Smooth muscle cell (in vitro differentiated cells): Measurements from ENCODE around the gene KCNMB4. TPM values are rescaled to one million over a fixed set of nuclear protein-coding genes. Genes with fewer than 3 reads are reported as not detected.

Experiments used
- DNase-seq: peaks from one replicate; lab custom pipeline; 2025; ENCODE audit not compliant: unreplicated experiment; lab: John Stamatoyannopoulos, UW
- H2AFZ ChIP-seq: fragments of 200-600 bp; sonication (generic); 2 replicates; pipeline ENCODE4 v1.6.0; 2016; ENCODE audit warnings: antibody characterized with exemption, low read depth, mild to moderate bottlenecking
- H3F3A ChIP-seq: fragments of 200-600 bp; sonication (generic); 2 replicates; pipeline ENCODE4 v1.6.0; 2017; ENCODE audit warnings: antibody characterized with exemption, low read depth
- H3K27ac ChIP-seq: fragments of 200-600 bp; sonication (generic); 2 replicates; pipeline ENCODE4 v1.5.1; 2016; ENCODE audit warnings: low read depth, mild to moderate bottlenecking
- H3K27me3 ChIP-seq: fragments of 200-600 bp; sonication (generic); 2 replicates; pipeline ENCODE4 v1.6.1; 2016; ENCODE audit warnings: low read depth, mild to moderate bottlenecking
- H3K36me3 ChIP-seq: fragments of 200-600 bp; sonication (generic); 2 replicates; pipeline ENCODE4 v1.5.1; 2016; ENCODE audit warnings: low read depth
- H3K4me1 ChIP-seq: fragments of 200-600 bp; sonication (generic); 2 replicates; pipeline ENCODE4 v1.5.1; 2016; ENCODE audit warnings: low read depth
- H3K4me2 ChIP-seq: fragments of 200-600 bp; sonication (generic); 2 replicates; pipeline ENCODE4 v1.6.0; 2016; ENCODE audit warnings: mild to moderate bottlenecking
- H3K4me3 ChIP-seq: fragments of 200-600 bp; sonication (generic); 2 replicates; pipeline ENCODE4 v1.5.1; 2016; ENCODE audit warnings: mild to moderate bottlenecking
- H3K79me2 ChIP-seq: fragments of 200-600 bp; sonication (generic); 2 replicates; pipeline ENCODE4 v1.6.0; 2016; ENCODE audit warnings: low read depth, mild to moderate bottlenecking
- H3K9ac ChIP-seq: fragments of 200-600 bp; sonication (generic); 2 replicates; pipeline ENCODE4 v1.6.0; 2016; ENCODE audit warnings: low read depth
- H3K9me3 ChIP-seq: fragments of 200-600 bp; sonication (generic); replicated peaks from 2 replicates; pipeline ENCODE4 v1.5.1; 2016; ENCODE audit warnings: low read depth
- H4K20me1 ChIP-seq: fragments of 200-600 bp; sonication (generic); 2 replicates; pipeline ENCODE4 v1.6.0; 2016; ENCODE audit warnings: low read depth
- WGBS: methylation state at CpG from one replicate; pipeline ENCODE4 v1.1.7; 2016; ENCODE audit warnings: low lambda C conversion rate; 5-methylcytosine and 5-hydroxymethylcytosine counted together
- polyA plus RNA-seq: library from polyadenylated mRNA; unstranded; fragments of >200 nt; fragmentation: Nextera tagmentation; extraction: Ambion mirVana; gene quantifications from 2 replicates; pipeline ENCODE4 v1.2.1, GENCODE V29; 2016
- total RNA-seq: library from RNA; depleted of rRNA; stranded (reverse); fragments of >200 nt; gene quantifications from 2 replicates; pipeline ENCODE4 v1.2.3, GENCODE V29; 2014
- TF ChIP-seq, protein P1 (sequence below): fragments of 200-600 bp; sonication (generic); IDR thresholded peaks from 2 replicates; pipeline ENCODE4 v1.5.1; 2017; ENCODE audit warnings: borderline replicate concordance, mild to moderate bottlenecking, antibody characterized with exemption; ENCODE audit not compliant: insufficient read depth, poor library complexity, severe bottlenecking

The KCNMB4 gene
- total and polyA plus RNA-seq, 2 experiments from 2014 or later: 8.5 to 8.9 TPM

DNA sequence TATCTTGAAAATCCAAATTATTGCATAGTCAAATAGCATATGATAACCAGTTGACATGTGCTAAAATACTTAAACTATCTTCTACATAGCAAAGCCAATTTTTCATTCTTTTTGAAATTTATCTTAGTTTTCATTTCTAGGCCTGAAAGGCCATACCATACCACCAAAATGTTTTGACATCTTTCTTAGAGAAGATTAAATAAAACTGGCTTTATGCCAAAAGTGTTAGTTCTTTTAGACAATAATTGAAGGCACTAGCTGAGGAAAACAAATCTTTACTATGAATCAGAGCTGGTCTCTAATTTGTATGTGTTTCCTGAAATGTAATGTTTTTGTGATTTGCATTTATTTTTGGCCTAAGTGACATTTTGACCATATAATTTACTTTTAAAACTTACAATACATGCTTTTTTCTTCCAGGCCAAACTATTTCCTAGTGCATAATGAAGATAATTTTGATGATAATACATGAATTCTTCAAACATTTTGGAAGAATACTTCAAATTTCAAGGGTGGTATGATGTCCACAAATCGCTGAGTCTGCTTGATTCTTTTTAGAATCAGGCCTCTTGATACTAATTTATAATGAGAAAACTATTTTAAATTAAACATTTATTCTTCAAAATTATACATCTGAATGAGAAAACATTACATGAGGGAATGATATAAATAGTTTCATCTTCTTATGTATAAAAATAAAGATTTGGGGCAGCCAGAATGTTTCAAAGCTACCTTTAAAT is 6.5 kb upstream of the KCNMB4 start:
- Histone ChIP-seq H2AFZ (no peak overlapping the region), H3F3A (no peaks in the 10 kb centered on the region), H3K4me1 (no peaks in the 10 kb centered on the region), H4K20me1 (no peaks in the 10 kb centered on the region), H3K9ac (no peak overlapping the region), H3K27me3 (peaks cover 17% of the 10 kb centered on the region), H3K36me3 (peaks cover 7% of the 10 kb centered on the region), H3K4me2 (no peak overlapping the region), H3K27ac (no peak overlapping the region), H3K4me3 (no peak overlapping the region), H3K9me3 (no peaks in the 10 kb centered on the region), H3K79me2 (no peaks in the 10 kb centered on the region)
- DNase-seq: no peak
- TF ChIP-seq, protein P1, sequence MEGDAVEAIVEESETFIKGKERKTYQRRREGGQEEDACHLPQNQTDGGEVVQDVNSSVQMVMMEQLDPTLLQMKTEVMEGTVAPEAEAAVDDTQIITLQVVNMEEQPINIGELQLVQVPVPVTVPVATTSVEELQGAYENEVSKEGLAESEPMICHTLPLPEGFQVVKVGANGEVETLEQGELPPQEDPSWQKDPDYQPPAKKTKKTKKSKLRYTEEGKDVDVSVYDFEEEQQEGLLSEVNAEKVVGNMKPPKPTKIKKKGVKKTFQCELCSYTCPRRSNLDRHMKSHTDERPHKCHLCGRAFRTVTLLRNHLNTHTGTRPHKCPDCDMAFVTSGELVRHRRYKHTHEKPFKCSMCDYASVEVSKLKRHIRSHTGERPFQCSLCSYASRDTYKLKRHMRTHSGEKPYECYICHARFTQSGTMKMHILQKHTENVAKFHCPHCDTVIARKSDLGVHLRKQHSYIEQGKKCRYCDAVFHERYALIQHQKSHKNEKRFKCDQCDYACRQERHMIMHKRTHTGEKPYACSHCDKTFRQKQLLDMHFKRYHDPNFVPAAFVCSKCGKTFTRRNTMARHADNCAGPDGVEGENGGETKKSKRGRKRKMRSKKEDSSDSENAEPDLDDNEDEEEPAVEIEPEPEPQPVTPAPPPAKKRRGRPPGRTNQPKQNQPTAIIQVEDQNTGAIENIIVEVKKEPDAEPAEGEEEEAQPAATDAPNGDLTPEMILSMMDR: no peak
- WGBS: 92% methylated on average over 1 of the region's 1 CpG

DNA sequence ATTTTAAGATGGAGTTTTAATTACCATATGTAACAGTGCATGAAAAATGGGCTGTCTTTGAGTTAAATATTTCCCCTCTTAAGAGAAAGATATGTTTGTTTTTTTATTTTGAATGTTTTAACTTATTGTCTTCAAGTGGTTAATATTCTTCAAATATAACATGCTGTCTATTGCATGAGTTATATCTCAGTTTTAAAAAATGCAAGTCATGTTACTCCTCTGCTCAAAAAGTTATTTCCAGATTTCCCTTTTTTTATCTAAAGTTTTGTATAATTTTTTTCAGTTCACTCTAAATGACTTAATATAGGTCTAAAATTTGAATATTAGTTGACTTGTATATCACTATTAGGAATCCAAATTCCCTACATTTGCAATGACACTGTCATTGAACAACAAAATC is 5.9 kb upstream of the KCNMB4 start:
- Histone ChIP-seq H3K4me1 (peaks cover 3% of the 10 kb centered on the region), H2AFZ (no peak overlapping the region), H3K4me3 (no peak overlapping the region), H3K79me2 (no peaks in the 10 kb centered on the region), H3K27me3 (peaks cover 23% of the 10 kb centered on the region), H3K36me3 (peaks cover under 1% of the 10 kb centered on the region), H4K20me1 (no peaks in the 10 kb centered on the region), H3K9me3 (no peaks in the 10 kb centered on the region), H3K27ac (no peak overlapping the region), H3F3A (no peaks in the 10 kb centered on the region), H3K9ac (no peak overlapping the region), H3K4me2 (no peak overlapping the region)
- no peak for DNase-seq
- TF ChIP-seq, protein P1: no peak

DNA sequence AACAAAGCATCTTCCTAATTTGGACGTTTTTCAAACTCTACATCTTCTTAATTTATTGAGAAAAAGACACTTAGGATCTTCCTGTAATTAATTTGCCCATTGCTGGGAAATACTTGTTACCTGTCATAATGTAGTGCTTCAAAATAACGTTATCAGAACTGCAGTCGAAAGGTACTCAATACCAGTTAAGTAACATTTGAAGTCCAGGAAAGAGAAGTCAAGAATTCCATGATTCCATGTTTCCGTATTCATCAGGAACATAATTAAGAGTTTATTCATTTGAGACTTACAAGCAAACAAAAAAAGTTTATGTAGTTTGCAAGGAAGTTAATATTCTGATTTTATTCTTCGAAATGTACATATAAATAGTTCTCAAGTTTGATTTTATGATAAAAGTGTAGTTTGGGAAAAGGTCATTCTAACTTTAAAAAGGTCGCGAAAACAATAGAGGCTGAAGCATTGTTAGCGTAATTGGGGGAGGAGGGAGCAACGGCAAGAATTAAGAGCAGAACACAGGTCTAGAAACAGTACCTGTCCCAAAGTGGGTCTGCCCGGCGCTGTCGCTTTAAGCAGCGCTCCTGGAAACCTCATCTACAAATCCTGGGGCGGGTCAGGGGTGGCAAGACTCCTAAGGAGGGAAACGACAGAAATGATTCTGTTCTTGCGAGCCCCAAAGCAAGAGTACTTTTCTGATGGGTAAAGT is 1.2 kb upstream of the KCNMB4 start:
- Histone ChIP-seq H3K4me1 (peaks cover 16% of the 10 kb centered on the region), H3F3A (no peaks in the 10 kb centered on the region), H4K20me1 (no peaks in the 10 kb centered on the region), H3K36me3 (no peaks in the 10 kb centered on the region), H2AFZ (no peak overlapping the region), H3K4me2 (peak overlapping the region; percentile 91), H3K4me3 (peak overlapping the region; percentile 77), H3K79me2 (peaks cover 15% of the 10 kb centered on the region), H3K9ac (no peak overlapping the region), H3K27ac (no peak overlapping the region), H3K9me3 (no peaks in the 10 kb centered on the region), H3K27me3 (peaks cover 25% of the 10 kb centered on the region)
- WGBS: 23% methylated on average over 16 of the region's 16 CpGs
- TF ChIP-seq, protein P1: no peak
- no peak for DNase-seq

DNA sequence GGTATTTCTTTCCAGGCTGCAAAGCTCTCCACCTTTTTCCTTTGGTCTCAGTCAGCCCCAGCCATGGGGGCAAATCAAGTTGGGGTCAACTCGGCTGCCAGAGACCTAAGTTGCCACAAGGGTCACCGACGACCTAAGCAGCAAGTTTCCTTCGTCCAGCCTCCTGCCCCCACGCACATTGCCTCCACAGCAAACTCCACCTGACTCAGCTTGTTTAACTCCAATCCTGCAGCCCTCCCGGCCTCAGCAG is 767 bp upstream of the KCNMB4 start:
- no peaks in the 10 kb centered on the region for H3K9me3 ChIP-seq
- H2AFZ ChIP-seq: no peak overlapping the region
- H4K20me1 ChIP-seq: no peaks in the 10 kb centered on the region
- H3K36me3 ChIP-seq: no peaks in the 10 kb centered on the region
- TF ChIP-seq, protein P1: no peak
- no peaks in the 10 kb centered on the region for H3F3A ChIP-seq
- WGBS: 2% methylated on average over 6 of the region's 6 CpGs
- H3K4me1 ChIP-seq: peaks cover 16% of the 10 kb centered on the region
- DNase-seq: no peak
- H3K79me2 ChIP-seq: peaks cover 15% of the 10 kb centered on the region
- peaks cover 25% of the 10 kb centered on the region for H3K27me3 ChIP-seq
- peak overlapping the region; percentile 91 for H3K4me2 ChIP-seq
- H3K9ac ChIP-seq: no peak overlapping the region
- H3K4me3 ChIP-seq: peak overlapping the region; percentile 77
- H3K27ac ChIP-seq: no peak overlapping the region
